ENCODE results near the gene UBAC1.

UBAC1 gene

GRCh38 chr9:135984072-135984710, 23.0 kb upstream of the UBAC1 start:
- DNase-seq (ENCODE audit: low read depth): no peak
- TF ChIP-seq CTCF (IDR thresholded peaks at IDR 0.05; ENCODE audit: low read depth, low read length, missing control alignments): no peak
- H3K4me3 ChIP-seq (ENCODE audit: low read depth, low read length): no peak overlapping the region

GRCh38 chr9:135983208-135984071, 22.3 kb upstream of the UBAC1 start:
- TF ChIP-seq CTCF (IDR thresholded peaks at IDR 0.05; ENCODE audit: low read depth, low read length, missing control alignments): no peak
- no peak overlapping the region for H3K4me3 ChIP-seq (ENCODE audit: low read depth, low read length)
- no peak for DNase-seq (ENCODE audit: low read depth)

- DNase-seq (ENCODE audit: low read depth): no peak
- TF ChIP-seq CTCF (IDR thresholded peaks at IDR 0.05; ENCODE audit: low read depth, low read length, missing control alignments): no peak
- no peak overlapping the region for H3K4me3 ChIP-seq (ENCODE audit: low read depth, low read length)
Observed at GRCh38 chr9:135982499-135983207, 21.5 kb upstream of the UBAC1 start.

GRCh38 chr9:135980926-135981630, 19.9 kb upstream of the UBAC1 start:
- TF ChIP-seq CTCF (IDR thresholded peaks at IDR 0.05; ENCODE audit: low read depth, low read length, missing control alignments): no peak
- DNase-seq (ENCODE audit: low read depth): no peak
- H3K4me3 ChIP-seq (ENCODE audit: low read depth, low read length): no peak overlapping the region

- no peak for DNase-seq (ENCODE audit: low read depth)
- TF ChIP-seq CTCF (IDR thresholded peaks at IDR 0.05; ENCODE audit: low read depth, low read length, missing control alignments): no peak
- H3K4me3 ChIP-seq (ENCODE audit: low read depth, low read length): no peak overlapping the region
Observed at GRCh38 chr9:135979547-135980166, 18.5 kb upstream of the UBAC1 start.

All from GM12864 (cell line).